Effector memory CD4-positive, alpha-beta T cell (primary cell): ENCODE results near the gene GNG2.

Experiments
- DNase-seq, 3 donors: peaks; one replicate each; pipeline ENCODE4 v3.0.0-alpha.2; 2020
- H3K27ac ChIP-seq: 2 replicates; pipeline ENCODE4 v1.7.0; 2013; ENCODE audit warnings: mild to moderate bottlenecking, low read length, moderate library complexity; ENCODE audit not compliant: insufficient read depth, poor library complexity, severe bottlenecking
- H3K27me3 ChIP-seq: replicated peaks from 2 replicates; pipeline ENCODE4 v1.7.0; 2013; ENCODE audit warnings: mild to moderate bottlenecking, low read length; ENCODE audit not compliant: insufficient read depth, control insufficient read depth, poor library complexity, severe bottlenecking
- H3K36me3 ChIP-seq: 2 replicates; pipeline ENCODE4 v1.7.0; 2013; ENCODE audit warnings: mild to moderate bottlenecking, low read length, moderate library complexity; ENCODE audit not compliant: control insufficient read depth, insufficient read depth
- H3K4me1 ChIP-seq: 2 replicates; pipeline ENCODE4 v1.7.0; 2013; ENCODE audit warnings: low read length, mild to moderate bottlenecking; ENCODE audit not compliant: control insufficient read depth, insufficient read depth, poor library complexity, severe bottlenecking
- H3K4me3 ChIP-seq: 2 replicates; pipeline ENCODE4 v1.7.0; 2013; ENCODE audit warnings: low read length, low read depth, mild to moderate bottlenecking; ENCODE audit not compliant: insufficient read depth, poor library complexity, severe bottlenecking
- H3K9me3 ChIP-seq: 2 replicates; pipeline ENCODE4 v1.7.0; 2013; ENCODE audit warnings: mild to moderate bottlenecking, low read length, moderate library complexity; ENCODE audit not compliant: control insufficient read depth

The GNG2 gene

GRCh38 chr14:51828017-51828797 lies 32.2 kb upstream of the GNG2 start:
- peaks cover 8% of the 10 kb centered on the region for H3K4me1 ChIP-seq
- DNase-seq: peak; percentile 40 to 64 (median 60)
- no peaks in the 10 kb centered on the region for H3K27me3 ChIP-seq
- no peak overlapping the region for H3K27ac ChIP-seq
- H3K4me3 ChIP-seq: no peak overlapping the region
- H3K9me3 ChIP-seq: no peaks in the 10 kb centered on the region
- no peaks in the 10 kb centered on the region for H3K36me3 ChIP-seq

GRCh38 chr14:51834240-51834639 lies 26.2 kb upstream of the GNG2 start:
- Histone ChIP-seq H3K36me3 (no peaks in the 10 kb centered on the region), H3K4me1 (no peaks in the 10 kb centered on the region), H3K27me3 (no peaks in the 10 kb centered on the region), H3K9me3 (no peaks in the 10 kb centered on the region), H3K27ac (no peak overlapping the region), H3K4me3 (no peak overlapping the region)
- DNase-seq: no peak

GRCh38 chr14:51836417-51836816 lies 24.0 kb upstream of the GNG2 start:
- H3K4me3 ChIP-seq: no peak overlapping the region
- no peak overlapping the region for H3K27ac ChIP-seq
- no peaks in the 10 kb centered on the region for H3K27me3 ChIP-seq
- H3K9me3 ChIP-seq: no peaks in the 10 kb centered on the region
- DNase-seq: no peak
- H3K4me1 ChIP-seq: no peaks in the 10 kb centered on the region
- no peaks in the 10 kb centered on the region for H3K36me3 ChIP-seq

- H3K4me1 ChIP-seq: peaks cover 21% of the 10 kb centered on the region
- H3K27ac ChIP-seq: no peak overlapping the region
- no peak for DNase-seq
- H3K4me3 ChIP-seq: no peak overlapping the region
- no peaks in the 10 kb centered on the region for H3K27me3 ChIP-seq
- no peaks in the 10 kb centered on the region for H3K9me3 ChIP-seq
- H3K36me3 ChIP-seq: no peaks in the 10 kb centered on the region
Measured at GRCh38 chr14:51844081-51844881, 16.1 kb upstream of the GNG2 start.

DNA sequence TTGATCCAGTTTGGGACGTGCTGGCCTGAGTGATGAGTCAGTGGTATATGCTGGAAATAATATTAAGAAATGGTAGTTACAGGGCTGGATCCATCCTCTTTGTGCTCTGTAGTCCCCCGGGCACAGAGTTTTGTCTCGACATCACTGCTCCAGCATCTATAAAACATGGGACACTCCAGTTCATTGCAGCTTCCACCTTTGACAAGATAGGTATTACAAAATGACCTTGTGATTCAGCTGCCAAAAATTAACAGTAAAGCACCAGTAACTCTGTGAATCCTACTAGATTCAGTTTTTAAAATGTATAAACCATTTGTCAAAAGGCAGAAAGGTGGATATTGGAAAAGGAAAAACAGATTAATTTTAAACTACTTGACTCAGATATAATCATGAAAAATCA lies 14.6 kb upstream of the GNG2 start:
- Histone ChIP-seq H3K9me3 (no peaks in the 10 kb centered on the region), H3K4me3 (no peak overlapping the region), H3K36me3 (no peaks in the 10 kb centered on the region), H3K27ac (peak overlapping the region; percentile 99), H3K27me3 (no peaks in the 10 kb centered on the region), H3K4me1 (peaks cover 21% of the 10 kb centered on the region)
- no peak for DNase-seq

DNA sequence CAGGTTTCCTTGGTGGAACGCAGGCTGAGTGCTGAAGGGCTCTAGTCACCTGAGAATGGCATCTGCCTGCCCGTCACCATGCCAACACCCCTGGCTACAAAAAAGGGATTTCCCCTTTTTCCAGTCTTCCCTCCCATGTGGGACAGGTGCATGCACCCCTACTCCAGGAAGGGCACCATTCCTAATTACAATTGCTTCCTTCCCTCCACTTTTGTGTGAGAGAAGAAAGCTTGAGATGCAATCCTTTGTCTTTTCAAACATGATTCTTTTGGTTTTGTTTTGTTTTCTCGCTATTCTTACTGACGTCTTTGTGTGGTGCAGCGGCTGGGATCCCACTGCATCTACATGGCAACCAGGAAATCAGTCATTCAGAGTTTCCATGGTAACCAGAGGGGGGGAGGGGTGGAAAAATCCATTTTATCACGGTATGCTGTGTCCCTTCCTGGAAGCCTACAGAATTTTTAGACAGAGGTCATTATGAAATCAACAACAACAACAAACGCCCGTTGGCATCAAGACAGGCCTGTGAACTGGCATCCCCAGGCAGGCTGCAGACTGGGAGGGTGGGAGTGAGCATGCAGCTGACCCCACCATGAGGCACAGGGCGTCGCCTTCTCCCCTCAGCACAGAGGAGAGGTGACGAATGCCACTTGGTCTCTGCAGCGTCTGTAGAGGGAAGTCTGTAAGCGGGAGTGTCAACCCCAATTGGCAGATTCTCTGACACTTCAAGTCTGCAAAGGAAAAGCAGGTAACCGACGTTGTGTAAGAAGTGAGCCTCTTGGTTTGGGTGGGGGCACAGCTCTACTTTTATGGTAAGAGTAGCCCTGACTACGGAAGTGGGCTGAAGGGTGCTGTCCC lies 13.6 kb upstream of the GNG2 start:
- Histone ChIP-seq H3K27me3 (no peaks in the 10 kb centered on the region), H3K4me1 (peaks cover 21% of the 10 kb centered on the region), H3K9me3 (no peaks in the 10 kb centered on the region), H3K4me3 (peak overlapping the region; percentile 61), H3K36me3 (no peaks in the 10 kb centered on the region), H3K27ac (peak overlapping the region; percentile 99)
- DNase-seq: peak; percentile 86 to 89 (median 86)

GRCh38 chr14:51847489-51847796 lies 13.0 kb upstream of the GNG2 start:
- H3K27ac ChIP-seq: peak overlapping the region; percentile 99
- DNase-seq: no peak
- peaks cover 21% of the 10 kb centered on the region for H3K4me1 ChIP-seq
- no peaks in the 10 kb centered on the region for H3K9me3 ChIP-seq
- peak overlapping the region; percentile 7 for H3K4me3 ChIP-seq
- H3K27me3 ChIP-seq: no peaks in the 10 kb centered on the region
- no peaks in the 10 kb centered on the region for H3K36me3 ChIP-seq

GRCh38 chr14:51848120-51848519 lies 12.3 kb upstream of the GNG2 start:
- no peaks in the 10 kb centered on the region for H3K9me3 ChIP-seq
- no peaks in the 10 kb centered on the region for H3K36me3 ChIP-seq
- H3K27ac ChIP-seq: peak overlapping the region; percentile 99
- no peaks in the 10 kb centered on the region for H3K27me3 ChIP-seq
- DNase-seq: no peak
- peaks cover 21% of the 10 kb centered on the region for H3K4me1 ChIP-seq
- H3K4me3 ChIP-seq: peak overlapping the region; percentile 4

- Histone ChIP-seq H3K27me3 (no peaks in the 10 kb centered on the region), H3K4me3 (no peak overlapping the region), H3K9me3 (no peaks in the 10 kb centered on the region), H3K4me1 (peaks cover 21% of the 10 kb centered on the region), H3K27ac (peak overlapping the region; percentile 99), H3K36me3 (no peaks in the 10 kb centered on the region)
- DNase-seq: no peak
Measured at GRCh38 chr14:51849097-51849496, 11.3 kb upstream of the GNG2 start.
